K562 treated with DMSO at 1 percent for 24 hours (cell line): Measurements from ENCODE around the gene MOB1A. TPM values are rescaled to one million over a fixed set of nuclear protein-coding genes. Genes with fewer than 3 reads are reported as not detected.

Source experiments
- total RNA-seq: library from RNA; unstranded; fragments of 300-600 nt; gene quantifications from 2 replicates; pipeline ENCODE4 v1.2.3, GENCODE V29; 2022; ENCODE audit warnings: low read depth; ENCODE audit not compliant: insufficient read depth

Gene MOB1A
- total RNA-seq, result 45.5 and 65.3 TPM in 2 replicates

DNA sequence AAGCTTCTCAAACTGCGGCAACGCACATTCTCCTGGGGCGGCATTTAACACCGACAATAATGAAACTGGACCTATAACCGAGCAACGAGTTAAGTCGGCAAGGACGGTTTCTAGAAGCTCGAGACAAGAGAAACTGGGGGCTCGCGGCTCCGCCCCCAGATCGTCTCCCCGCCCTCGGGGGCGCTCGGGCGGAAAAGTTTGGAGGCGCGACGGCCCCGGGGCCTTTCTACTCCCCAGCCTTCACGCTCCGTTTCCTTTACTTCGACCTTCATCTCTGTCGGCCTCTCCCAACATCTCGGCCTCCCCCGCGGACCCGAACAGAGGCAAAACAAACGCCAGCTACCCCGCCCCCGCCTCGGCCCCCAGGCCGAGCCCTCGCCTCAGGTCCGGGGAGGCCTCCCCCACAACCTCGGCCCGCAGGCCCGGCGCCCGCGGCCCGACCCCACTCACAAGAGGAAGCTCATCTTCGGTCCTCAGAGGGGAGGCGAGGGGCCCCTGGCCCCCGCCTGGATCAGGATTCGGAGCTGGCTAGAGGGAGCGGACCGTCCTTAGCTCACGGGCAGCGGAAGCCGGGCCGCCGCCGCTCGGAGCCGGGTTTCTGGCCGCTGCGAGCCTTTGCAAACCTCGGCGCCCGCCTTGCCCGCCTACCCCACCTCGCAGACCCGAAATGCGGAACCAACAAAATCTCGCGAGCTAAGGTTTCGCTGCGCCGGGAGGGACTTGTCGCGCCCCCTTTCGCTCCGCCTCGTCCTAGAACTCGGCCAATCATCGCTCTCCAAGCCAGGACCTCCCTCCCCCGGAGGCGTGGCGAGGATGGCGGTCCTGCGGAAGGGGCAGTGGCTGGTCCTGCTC lies at the start of gene MOB1A:
Gene MOB1A, minus strand, starts transcription at position 669 of the 852 bp plus-strand sequence. Its CDS starts 205 bp downstream, at position 464.

DNA sequence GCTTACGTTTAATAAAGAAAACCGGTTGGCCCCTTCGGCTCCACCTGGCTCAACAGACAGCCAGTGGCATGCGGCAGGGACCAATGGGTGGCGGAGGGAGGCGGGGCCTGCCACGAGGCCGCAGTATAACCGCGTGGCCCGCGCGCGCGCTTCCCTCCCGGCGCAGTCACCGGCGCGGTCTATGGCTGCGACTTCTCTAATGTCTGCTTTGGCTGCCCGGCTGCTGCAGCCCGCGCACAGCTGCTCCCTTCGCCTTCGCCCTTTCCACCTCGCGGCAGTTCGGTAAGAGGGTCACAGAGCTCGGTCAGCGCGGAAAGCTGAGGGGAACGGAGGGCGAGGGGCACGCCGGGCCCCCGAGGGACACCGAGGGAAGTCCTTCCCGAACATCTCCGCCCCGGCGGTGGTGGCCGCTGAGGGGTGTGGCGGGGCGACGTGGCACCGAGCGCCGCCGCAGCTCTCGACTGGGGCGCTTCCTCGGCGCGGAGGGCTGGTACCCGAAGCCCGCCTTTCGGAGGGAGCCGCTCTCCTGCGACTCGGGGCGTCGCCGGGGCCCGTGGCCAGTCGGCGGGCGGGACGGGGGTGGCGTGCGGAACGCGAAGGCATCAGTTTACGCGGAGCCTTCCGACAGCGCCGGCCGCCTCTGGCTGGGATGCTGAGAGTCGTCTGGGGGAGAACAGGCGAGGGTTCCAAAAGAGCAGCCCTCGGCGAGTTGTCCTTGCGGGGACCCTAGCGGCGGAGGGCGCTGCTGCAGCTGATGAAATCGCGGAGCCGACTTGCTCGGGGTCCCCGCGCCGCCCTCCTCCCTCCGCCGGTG lies 20.0 kb upstream of the MOB1A start, which contains the start of gene MTHFD2:
Gene MTHFD2, plus strand, starts transcription at position 155 of the 814 bp plus-strand sequence. Its CDS starts 27 bp downstream, at position 182.

DNA sequence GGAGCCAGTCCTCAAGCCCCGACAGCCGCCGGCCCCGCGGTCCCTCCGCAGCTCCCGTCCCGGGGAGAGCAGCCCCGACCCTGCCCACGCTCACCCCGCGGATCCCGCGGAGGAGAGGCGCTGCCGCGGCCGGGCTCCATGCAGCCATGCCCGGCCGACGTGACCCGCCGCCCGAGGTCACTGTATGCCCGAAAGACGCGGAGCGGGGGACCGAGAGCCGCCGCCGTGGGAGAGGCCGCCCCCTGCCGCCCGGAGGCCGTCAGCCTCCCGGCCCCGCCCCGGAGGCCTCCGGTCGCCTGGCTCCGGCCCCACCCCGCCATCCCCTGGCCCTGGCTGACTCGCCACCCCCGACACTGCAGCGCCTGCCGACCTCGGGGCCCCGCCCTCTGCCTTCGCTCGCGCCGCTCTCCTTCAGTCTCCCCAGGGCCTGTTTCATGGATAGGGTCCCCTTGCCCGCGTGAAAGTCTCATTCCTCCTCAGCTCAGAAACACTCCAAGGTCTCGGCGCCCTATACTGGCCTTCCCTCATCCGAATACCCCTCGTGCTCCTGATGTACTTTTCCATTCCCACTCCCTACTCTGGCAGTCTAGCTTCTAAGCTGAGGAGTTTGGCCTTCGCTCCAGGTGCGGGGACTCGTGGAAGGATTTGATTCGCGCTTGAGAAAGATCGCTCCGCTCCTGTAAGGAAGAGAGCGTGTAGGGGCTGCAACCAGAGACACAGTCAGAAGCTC lies 30.8 kb downstream of the MOB1A start, which contains the start of gene BOLA3:
Gene BOLA3, minus strand, starts transcription at position 186 of the 730 bp plus-strand sequence. Its CDS starts 38 bp downstream, at position 148.

Other genes with a start within 250 kb of the MOB1A start
- gene TET3, start 194.0 kb downstream of the MOB1A start, total RNA-seq, result 10.3 and 10.8 TPM in 2 replicates
- gene BOLA3, start 31.0 kb downstream of the MOB1A start, total RNA-seq, result 89.9 and 92.2 TPM in 2 replicates
- gene MTHFD2, start 19.7 kb upstream of the MOB1A start, total RNA-seq, result 218 and 227 TPM in 2 replicates
- gene SLC4A5, start 164.5 kb upstream of the MOB1A start, total RNA-seq, result 1.1 and 1.4 TPM in 2 replicates
- 94.7 and 97.8 TPM in 2 replicates for gene DCTN1, start 201.4 kb upstream of the MOB1A start, total RNA-seq
- gene C2orf81, start 242.7 kb upstream of the MOB1A start, total RNA-seq, result 1.5 and 1.9 TPM in 2 replicates
- gene WDR54, start 242.9 kb upstream of the MOB1A start, total RNA-seq, result 33.5 and 34.9 TPM in 2 replicates